Activated T-helper 9 cell treated with anti-CD3 and anti-CD28 coated beads, Interleukin-2, amount 50 U/mL, for 16 hours (primary cell): ENCODE data around the gene GPC5.
"Not testable (repeated sequence)": the region's sequence is repeated elsewhere in the genome, so short reads cannot be mapped to it uniquely, and the experiment has no call there.

Experiments used
- DNase-seq: peaks from one replicate; pipeline ENCODE4 v3.0.0-alpha.2; 2020; ENCODE audit warnings: low read depth

Gene GPC5

DNA sequence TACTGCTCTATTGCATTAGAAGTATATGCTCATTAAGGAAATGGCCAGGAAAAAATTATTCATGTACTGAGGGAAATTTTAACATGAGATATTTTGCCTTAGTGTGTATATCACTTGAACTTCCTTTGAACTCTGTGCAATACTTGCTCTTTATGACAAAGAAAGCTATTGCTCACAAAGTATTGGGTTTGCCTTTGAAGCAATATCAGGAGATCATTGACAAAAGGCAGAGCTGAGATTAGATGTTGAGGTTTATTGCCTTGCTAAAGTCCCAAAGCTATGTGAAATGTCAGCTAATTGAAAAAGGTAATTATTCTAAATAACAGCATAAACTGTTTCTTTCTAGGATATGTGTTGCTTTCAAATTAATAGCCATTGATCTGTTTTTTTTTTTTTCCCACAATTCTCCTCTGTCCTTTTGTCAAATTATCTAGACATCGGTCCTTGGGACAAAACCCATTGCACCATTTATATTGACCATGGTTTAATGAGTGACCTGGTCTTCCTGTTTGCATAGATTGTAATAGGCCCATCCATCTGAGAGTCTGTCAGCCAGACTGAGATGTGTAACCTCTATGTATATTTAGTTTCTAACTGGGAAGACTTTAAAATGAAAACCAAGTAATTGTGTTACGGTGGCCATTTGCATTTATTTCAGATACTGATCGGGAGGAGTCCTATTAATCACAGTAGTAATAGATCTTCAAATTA lies 1075.5 kb downstream of the GPC5 start:
- DNase-seq: no peak

DNA sequence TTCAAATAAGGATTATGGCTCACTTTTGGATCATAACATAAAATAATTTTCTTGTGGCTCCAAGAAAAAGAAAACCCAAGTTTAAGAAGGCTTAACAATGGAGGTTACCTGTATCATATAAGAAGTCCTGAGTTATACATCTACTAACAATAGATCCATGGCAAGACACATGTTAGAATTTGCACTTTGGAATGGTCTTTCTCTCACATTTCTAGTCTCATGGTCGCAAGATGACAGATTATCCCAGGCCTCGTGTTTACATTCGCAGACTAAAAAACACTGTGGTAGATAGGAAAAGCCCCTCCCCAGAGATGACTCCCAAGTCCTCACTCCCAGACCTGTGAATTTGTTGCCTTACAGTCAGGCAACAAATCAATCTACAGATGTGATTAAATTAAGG lies 1082.0 kb downstream of the GPC5 start:
- DNase-seq: no peak

DNA sequence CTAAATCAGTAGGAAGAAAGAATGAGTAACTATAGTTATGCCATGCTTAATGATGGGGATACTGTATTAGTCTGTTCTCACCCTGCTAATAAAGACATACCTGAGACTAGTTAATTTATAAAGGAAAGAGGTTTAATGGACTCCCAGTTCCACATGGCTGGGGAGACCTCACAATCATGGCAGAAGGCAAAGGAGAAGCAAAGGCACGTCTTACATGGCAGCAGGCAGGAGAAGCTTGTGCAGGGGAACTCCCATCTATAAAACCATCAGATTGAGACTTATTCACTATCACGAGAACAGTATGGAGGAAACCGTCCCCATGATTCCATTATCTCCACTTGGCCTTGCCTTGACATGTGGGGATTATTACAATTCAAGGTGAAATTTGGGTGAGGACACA lies 1084.4 kb downstream of the GPC5 start:
- DNase-seq: not testable (repeated sequence)

DNA sequence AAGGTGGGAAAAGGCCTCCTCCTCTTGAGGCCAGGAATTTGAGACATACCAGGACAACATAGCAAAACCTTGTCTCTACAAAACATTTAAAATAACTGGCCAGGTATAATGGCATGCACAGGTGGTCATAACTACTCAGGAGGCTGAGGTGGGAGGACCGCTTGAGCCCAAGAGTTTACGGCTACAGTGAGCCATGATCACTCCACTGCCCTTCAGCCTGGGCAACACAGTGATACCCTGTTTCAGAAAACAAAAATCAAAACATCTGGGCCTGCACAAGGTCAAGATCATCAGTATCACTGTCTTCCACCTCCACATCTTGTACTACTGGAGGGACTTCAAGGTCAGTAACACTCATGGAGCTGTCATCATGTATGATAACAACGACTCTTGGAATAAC lies 1085.5 kb downstream of the GPC5 start:
- no peak for DNase-seq

DNA sequence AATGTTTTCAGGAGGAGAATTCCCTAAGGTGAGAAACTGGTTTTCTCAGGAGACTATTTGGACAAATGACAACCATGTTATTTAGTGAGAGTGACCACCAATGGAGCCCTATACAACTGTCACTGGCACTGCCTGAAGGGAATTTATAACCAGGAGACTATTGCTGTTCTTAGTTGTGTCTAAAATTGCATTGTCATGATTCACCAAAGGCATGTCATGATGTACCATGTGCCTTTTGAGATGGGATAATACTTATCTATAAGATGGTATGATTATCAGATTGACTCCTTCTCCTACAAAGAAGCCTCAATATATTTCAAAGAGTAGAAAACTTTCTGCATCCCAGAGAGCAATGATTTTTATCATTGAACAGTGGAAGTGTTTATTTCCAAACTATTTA lies 1088.8 kb downstream of the GPC5 start:
- no peak for DNase-seq

DNA sequence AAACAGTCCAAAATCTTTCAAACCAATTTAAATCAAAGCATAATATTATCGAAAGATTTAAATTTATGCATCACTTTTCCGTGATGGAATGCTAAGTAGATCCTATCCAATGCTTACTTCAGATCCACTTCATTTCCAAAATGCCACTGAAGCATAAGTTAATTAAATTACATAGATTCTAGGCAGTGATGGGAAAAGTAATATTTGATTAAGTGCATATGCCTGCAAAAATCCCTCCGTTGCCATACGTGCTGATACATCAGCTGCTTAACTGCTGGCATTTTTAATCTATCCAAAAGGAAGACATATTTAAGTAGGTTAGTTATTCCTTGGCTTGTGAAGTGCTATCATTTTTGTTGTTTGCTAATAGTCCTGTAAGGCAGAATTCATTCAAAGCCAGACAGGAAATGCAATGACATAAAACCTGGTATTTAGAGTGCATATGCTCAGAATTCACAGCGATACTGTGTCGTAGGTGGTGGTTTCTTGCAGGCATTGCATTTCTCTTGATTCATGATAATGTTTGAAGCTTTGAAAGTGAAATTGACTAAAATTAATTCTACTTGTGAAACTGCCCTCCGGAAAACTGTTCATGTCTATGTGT lies 1089.9 kb downstream of the GPC5 start:
- DNase-seq: no peak

DNA sequence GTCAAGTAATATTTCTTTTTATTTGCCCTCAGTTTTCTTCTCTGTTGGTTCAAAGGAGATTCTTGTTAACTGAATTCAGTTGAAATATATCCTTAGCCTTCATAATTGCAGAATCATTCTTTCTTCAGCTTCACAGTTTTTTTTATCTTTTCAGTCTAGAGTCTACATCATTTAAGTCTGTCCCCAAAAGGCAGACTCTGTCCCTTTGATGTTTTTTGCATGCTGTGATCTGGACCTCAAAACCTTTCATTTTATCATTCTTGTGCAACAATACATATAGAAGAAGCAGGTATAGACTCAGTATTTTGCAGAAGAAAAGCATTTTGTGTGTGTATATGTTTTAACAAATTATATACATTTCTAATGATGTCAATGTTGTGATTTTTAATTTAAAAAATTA lies 1093.4 kb downstream of the GPC5 start:
- no peak for DNase-seq

DNA sequence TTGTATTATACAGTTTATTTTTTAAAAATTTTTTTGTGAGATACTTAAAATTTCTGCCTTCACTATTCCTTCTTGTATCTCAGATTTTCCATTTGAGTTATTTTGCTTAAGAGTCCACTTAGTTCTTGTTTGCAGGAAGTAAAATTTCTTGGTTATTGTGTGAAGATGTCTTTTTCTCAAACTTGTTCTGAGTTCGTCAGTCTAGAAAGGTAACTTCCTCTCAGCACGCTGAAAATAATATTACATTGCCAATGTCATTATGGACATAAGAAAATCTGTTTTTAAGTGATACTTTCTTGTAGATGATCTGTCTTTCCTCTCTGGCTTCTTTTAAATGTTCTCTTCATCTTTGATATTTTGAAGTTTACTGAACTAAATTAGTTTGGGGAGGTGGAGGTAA lies 1096.5 kb downstream of the GPC5 start:
- DNase-seq: no peak

DNA sequence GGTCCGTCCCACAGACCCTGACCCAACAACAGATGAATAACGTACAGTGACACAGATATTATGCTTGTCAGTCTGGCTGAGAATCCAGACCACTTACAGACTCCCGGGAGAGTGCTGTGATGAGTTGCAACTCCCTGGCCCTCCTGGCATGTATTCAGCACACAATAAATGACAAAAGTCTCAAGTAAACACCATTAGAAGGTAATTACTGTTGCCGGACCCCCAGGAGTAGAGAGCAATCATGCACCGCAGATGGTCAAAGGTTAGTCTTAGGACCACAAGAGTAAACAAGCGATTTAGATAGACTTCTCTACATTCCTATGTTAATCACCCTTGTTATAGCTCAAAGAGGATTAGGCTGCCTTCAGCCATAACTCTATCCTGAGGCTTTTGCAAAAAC lies 1101.8 kb downstream of the GPC5 start:
- DNase-seq: no peak

DNA sequence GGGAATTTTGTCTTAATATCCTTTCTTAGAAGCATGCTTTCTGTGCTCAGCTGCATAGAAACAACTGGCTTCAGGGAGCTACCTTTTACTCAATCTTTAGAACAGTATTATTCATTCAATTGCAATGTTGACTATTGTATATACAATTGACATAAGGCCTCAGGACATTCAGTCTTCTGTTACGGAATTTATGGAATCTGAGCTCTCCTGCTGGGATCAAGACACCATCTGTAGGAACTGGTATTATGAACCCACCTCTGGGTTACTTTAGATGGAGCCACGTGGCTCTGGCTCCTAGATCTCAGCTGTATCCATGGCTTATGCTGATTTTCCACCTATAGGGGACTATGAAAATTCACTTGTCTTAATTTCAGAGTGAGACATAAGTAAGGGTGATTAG lies 1112.0 kb downstream of the GPC5 start:
- DNase-seq: no peak

DNA sequence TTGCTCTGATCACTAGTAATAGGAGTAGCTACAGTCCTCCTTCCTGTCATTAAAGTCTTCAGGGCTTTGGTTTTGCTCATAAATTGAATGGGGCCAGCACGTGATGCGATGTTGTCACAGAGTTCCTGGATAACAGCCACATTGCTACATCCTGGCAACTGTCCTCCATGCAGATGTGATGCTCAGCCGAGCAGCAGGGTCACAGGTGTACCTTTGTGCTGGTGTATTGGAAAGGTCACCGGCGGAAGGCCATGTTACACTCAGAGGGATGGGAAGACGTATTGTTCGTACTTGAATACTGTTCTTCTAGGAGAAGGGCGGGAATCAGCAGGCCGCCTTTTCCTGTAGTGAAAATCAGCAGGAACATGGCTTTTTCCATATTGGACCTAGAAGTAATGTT lies 1114.4 kb downstream of the GPC5 start:
- no peak for DNase-seq

DNA sequence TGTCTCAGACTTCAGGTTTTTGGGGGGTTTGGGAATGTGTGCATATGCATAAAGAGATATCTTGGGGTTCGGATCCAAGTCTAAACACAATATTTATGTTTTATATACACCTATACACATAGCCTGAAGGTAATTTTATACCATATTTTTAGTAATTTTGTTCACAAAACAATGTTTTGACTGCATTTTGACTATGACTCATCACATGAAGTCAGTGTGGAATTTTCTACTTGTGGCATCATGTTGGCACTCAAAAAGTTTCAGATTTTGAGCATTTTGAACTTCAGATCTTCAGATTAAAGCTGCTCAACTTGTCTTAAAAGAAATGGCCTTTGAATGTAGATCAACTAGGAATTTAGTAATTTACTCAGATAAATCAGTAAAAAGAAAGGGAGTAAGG lies 1115.3 kb downstream of the GPC5 start:
- DNase-seq: no peak

DNA sequence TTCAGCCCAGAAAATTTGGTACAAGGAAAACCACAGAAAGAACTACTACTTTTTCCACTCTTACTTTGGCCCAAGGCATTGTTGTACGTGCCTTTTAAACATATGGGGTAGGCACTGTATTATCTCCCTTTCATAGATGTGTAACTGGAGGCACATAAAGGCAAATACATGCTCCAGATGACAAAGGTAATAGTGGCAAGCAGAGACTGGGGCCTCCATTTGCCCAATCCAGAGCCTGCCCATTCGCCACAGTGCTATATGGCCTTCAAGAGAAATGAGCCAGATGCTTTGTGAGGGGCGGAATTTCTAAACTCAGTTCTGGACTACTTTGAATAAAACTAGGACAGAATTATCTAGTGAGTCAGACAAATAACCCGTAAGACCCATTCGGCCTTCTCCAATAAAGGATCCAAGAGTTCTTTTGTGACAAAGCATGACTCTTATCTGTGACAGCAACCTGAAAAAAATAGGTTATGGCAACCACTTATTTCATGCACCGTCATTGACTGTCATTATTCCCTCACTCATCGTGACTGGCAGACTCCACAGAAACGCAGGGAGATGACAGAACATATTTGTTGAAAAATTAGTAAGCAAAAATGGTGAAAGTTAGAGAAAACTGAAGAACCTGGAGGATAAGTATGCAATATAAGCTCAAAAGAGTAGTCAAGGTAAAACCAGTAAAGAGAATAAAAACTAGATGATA lies 1116.2 kb downstream of the GPC5 start:
- no peak for DNase-seq

DNA sequence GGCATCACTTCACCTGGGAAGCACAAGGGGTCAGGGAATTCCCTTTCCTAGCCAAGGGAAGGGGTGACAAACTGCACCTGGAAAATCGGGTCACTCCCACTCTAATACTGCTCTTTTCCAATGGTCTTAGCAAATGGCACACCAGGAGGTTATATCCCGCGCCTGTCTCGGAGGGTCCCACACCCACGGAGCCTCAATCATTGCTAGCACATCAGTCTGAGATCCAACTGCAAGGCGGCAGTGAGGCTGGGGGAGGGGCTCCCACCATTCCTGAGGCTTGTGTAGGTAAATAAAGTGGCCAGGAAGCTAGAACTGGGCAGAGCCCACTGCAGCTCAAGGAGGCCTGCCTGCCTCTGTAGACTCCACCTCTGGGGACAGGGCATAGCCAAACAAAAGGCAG lies 1118.5 kb downstream of the GPC5 start:
- not testable (repeated sequence) for DNase-seq

DNA sequence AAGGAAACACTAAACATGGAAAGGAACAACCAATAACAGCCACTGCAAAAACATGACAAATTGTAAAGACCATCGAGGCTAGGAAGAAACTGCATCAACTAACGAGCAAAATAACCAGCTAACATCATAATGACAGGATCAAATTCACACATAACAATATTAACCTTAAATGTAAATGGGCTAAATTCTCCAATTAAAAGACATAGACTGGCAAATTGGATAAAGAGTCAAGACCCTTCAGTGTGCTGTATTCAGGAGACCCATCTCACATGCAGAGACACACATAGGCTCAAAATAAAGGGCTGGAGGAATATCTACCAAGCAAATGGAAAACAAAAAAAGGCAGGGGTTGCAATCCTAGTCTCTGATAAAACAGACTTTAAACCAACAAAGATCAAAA lies 1120.2 kb downstream of the GPC5 start:
- not testable (repeated sequence) for DNase-seq

DNA sequence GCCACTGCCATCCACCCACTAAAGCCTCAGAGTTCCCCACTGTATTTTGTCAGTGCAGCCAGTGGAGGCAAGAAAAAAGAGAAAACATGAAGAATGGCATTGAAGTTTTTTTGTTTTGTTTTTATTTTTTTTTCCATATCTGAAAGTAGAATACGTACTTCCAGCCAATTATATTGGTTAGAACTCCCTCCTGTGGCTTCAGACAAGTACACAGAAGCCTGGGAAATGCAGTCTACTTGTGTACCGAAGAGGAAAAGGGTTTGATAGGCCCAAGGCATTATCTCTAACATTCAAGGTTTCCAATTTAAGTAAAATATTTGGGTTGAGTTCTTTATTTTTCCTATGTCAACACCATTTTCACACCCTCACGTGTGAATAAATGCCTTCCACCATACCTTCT lies 1131.9 kb downstream of the GPC5 start:
- DNase-seq: no peak

DNA sequence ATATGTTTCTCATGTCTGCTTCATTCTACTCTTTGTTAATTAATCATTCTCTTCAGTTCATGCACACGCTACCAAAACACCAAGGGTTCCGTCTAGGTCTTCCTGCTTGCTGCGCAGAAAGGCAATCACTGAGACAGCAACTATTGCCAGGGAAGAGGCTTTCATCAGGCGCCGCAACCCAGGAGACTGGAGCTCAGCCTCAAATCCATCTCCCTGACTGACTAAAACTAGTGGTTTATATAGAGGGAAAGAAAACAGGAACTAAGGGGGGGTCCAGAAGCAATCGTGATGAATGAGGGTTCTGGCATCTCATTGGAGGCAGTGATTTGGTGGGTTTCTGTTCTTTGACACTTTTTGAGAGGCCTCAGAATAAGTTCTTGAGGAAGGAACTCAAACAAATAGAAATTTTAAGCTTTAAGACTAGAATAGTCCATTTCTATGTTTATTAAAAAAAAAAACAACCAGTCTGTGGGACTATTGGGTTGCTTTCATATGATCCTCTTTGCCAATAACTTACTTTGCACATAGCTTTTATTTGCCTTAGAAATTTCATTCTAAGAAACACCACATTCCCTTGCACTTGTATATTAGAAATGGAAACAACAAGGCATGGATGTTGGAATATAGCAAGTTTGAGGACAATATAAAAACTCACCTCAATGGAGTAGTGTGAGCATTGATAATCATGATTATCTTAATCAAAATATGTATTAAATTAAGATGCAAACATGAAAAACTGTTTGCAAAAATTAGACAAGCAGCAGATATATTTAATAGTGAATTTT lies 1137.0 kb downstream of the GPC5 start:
- no peak for DNase-seq

DNA sequence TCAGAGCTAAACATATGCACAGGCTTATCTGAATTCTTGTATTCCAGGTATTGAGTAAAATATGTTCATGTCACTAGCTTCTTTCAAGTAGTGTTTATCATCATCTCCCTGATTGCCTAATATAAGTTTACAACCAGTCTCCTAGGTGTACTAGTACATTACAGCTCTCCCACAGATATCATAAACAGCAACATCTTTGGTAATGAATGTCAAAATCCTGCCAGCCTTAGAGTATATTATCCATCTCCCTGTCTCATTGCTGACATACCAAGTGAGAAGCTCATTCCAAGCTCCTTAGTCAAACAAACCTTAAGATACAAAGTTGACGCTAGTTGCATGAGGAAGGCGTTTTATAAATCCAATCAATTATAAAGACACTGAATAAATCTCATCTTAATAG lies 1139.0 kb downstream of the GPC5 start:
- no peak for DNase-seq

DNA sequence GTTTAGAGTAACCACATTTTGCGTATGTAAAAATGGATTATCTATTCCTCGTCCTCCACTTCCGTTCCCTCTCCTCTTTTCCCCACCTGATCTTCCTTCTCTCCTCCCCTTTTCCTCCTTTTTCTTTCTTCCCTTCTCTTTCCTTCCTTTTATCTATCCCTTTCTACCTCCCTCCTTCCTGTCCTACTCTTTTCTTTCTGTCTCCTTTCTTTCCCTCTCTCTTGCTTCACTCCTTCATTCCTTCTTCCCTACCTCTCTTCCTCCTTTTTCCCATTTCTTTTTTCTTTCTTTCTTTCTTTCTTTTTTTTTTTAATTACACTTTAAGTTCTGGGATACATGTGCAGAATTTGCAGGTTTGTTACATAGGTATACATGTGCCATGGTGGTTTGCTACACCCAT lies 1139.7 kb downstream of the GPC5 start:
- no peak for DNase-seq

DNA sequence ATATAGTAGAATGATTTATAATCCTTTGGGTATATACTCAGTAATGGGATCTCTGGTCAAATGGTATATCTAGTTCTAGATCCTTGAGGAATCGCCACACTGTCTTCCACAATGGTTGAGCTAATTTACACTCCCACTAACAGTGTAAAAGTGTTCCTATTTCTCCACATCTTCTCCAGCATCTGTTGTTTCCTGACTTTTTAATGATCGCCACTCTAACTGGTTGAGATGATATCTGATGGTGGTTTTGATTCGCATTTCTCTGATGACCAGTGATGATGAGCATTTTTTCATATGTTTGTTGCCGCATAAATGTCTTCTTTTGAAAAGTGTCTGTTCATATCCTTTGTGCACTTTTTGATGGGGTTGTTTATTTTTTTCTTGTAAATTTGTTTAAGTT lies 1140.7 kb downstream of the GPC5 start:
- DNase-seq: not testable (repeated sequence)

DNA sequence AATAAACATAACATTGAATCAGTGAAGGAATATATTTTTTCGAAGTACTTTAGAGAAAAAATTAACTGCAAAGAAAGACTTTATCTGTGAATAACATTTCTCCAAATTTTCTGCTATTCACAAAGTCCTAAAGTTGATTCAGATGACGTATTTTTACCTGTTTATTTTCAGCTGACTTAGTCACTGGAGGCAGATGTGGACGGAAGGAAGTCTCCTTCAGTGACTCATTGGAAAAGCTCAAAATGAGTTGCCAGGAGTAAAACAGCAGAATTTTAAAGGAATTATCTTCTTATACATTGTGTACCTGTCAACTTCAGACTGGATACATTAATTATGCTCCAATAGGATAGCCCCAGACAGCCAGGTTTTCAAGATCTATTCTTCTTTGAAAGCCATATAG lies 1148.8 kb downstream of the GPC5 start:
- no peak for DNase-seq

DNA sequence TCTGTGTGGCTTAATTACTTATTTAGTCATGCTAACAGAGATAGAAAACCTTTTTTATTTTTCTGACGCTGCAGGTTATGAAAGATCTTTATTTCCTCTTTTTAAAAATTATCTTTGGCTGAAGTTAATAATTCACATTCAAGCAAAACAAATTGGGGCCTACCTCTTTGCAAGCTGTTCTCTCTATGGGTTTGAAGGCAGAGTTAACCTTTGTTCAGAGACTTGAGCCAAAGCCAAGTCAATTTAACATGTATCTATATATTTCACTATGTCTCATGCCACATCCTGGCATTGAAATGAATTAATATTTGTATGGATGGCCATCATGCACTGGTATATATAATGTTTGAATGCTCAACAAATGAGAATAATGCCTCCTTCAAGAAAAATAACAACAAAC lies 1150.9 kb downstream of the GPC5 start:
- no peak for DNase-seq
